Hair follicle dermal papilla cell (primary cell): ENCODE data around the gene ARL6IP1. TPM values are rescaled to one million over a fixed set of nuclear protein-coding genes. Genes with fewer than 3 reads are reported as not detected.

ENCODE experiments used
- total RNA-seq: library from RNA; depleted of rRNA; stranded (reverse); fragments of >200 nt; gene quantifications from 2 replicates; pipeline ENCODE4 v1.2.3, GENCODE V29; 2012

Gene ARL6IP1
- total RNA-seq: 117 and 134 TPM in 2 replicates

DNA sequence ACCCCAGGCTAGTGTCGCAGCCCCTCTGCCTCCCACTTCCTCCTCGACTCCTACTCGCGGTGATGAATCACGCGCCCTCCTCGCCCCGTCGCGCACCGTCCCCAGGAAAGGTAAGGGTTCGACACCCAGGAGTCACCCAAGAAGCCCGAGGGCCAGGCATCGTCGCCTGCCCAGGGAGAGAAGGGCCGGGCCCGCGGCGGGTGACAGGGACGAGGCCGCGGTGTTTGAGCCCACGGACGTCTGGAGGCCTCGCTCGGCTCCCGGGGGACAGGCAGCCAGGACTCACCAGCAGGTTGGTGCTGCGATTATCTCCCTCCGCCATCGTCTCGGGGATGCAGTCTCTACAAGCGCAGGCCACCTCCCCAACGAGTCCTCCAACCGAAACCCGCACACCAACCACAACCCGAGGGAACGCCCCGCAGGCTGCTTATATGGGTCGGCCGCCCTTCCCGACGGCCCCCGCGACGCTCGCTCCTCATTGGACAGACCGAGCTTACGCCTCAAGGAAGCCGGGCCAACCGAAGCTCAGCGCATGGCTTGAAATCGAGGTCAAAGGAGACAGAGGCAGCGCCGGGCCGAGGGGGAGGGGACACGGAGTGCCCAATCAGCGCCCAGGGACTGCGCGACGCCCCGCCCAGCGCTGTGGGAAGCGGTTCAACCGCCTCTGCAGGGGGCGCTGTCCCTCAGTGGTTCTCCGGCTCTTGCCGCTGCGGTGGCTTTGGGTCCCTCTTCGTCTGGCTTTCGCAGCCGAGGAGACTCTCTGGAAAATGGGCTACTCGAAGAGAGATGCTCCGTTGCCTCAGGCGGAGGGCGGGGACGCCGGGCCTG, at the start of gene ARL6IP1:
Gene ARL6IP1 (minus strand): TSS at position 405 of the 828 bp plus-strand sequence. CDS start 83 bp downstream, at position 322.

DNA sequence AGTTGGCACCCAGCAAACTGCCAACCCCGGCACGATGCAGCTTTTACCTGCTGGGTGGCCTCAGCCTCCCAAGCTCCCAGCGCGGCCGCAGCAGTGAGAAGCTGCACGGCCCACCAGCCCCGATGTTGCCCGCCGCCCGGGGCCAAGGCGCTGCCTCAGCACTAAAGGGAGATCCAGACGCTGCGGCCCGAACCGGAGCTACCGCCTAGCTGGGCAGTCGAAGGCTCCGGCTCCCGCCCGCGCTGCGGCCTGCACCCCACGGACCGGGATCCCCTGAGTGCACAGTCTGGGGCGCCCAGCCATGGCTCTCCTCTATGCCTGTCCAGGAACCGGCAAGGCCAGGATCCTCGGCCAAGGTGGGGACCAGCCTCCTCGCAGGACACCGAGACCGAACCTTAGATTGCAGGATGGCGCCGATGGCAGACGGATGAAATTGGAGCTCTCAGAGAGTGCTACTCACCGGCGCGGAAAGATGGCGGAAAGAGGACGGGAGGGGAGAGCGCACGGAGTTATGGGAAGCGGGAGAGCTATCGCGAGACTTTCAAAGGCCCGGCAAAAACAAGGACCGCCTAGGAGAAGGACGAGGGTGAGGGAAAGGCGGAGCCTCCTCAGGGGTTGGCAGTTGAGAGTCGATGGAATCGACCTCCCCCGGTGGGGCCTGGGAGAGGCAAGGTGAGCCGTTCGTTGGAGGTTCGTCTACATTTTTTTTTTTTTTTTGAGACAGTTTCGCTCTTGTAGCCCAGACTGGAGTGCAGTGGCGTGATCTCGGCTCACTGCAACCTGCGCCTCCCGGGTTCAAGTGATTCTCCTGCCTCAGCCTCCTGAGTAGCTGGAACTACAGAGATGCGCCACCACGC, 11.3 kb downstream of the ARL6IP1 start, which contains the start of gene RPS15A:
Gene RPS15A (minus strand): TSS at position 485 of the 857 bp plus-strand sequence. CDS start 1,221 bp downstream, outside the sequence.

Other genes starting within 250 kb of the ARL6IP1 start
- 87.9 and 97.8 TPM in 2 replicates for gene NOMO2, start 239.5 kb downstream of the ARL6IP1 start, total RNA-seq
- 598 and 1,043 TPM in 2 replicates for gene RPS15A, start 11.2 kb downstream of the ARL6IP1 start, total RNA-seq
- 66.4 and 85.2 TPM in 2 replicates for gene SMG1, start 124.9 kb upstream of the ARL6IP1 start, total RNA-seq
- gene TMC7, start 182.4 kb upstream of the ARL6IP1 start, total RNA-seq: 0.81 and 0.97 TPM in 2 replicates